Sigmoid colon (tissue), 4 donors: ENCODE results near the gene PIGB.

Source experiments
- CTCF ChIP-seq, 4 experiments: fragments of 450-650 bp in 3 of 4; fragments of 200-600 bp in 1 of 4; IDR thresholded peaks; one replicate each; pipeline ENCODE4 v1.5.1; 2016 to 2019; ENCODE audit warnings: antibody characterized with exemption in 4 of 4, mild to moderate bottlenecking in 3 of 4, moderate library complexity in 2 of 4
- EP300 ChIP-seq, 4 donors: sonication (generic); formaldehyde crosslinking; IDR thresholded peaks; one replicate each; pipeline ENCODE4 v1.6.1; 2017; ENCODE audit warnings: antibody characterized with exemption in 4 of 4
- POLR2A ChIP-seq, 2 donors: fragments of 450-650 bp; IDR thresholded peaks; one replicate each; pipeline ENCODE4 v1.6.1; 2016; ENCODE audit warnings: antibody characterized with exemption in 2 of 2, mild to moderate bottlenecking in 2 of 2, moderate library complexity in 2 of 2
- POLR2AphosphoS5 ChIP-seq, 4 donors: sonication (generic); formaldehyde crosslinking; IDR thresholded peaks; one replicate each; pipeline ENCODE4 v1.6.1; 2017; ENCODE audit warnings: antibody characterized with exemption in 4 of 4

DNA sequence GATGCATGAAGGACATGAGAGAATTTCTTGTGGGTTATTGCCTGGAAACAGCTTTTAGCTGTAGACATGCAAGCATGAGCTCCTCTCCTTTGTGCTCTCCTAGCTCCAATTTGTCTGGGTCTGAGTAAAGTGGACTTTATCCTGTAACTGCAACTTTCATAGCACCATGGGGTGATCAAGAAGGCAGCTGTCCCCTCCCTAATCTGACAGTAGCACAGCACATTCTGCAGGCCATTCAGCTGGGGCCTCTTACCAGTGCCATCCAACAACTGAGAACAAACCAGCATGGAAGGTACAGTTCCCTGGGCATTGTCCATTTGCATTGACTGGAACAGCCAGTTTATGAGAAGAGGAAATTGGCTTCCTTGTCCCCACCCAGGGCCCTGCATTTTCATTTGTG is 21.7 kb upstream of the PIGB start:
- no peak for TF ChIP-seq CTCF (IDR thresholded peaks at IDR 0.05)
- TF ChIP-seq POLR2AphosphoS5 (IDR thresholded peaks at IDR 0.05) = no peak
- no peak for TF ChIP-seq POLR2A (IDR thresholded peaks at IDR 0.05)
- TF ChIP-seq EP300 (IDR thresholded peaks at IDR 0.05) = no peak
